GM12872 (cell line): ENCODE results near the gene HNRNPR.

Source experiments
- CTCF ChIP-seq: IDR thresholded peaks from 3 replicates; pipeline ENCODE4 v1.5.1; 2011; ENCODE audit warnings: low read depth, mild to moderate bottlenecking, low read length, moderate library complexity; ENCODE audit not compliant: insufficient read depth

HNRNPR gene

GRCh38 chr1:23274134-23274505 is 70.0 kb downstream of the HNRNPR start:
- no peak for TF ChIP-seq CTCF

GRCh38 chr1:23273450-23274133 is 70.5 kb downstream of the HNRNPR start:
- TF ChIP-seq CTCF = no peak

- TF ChIP-seq CTCF = no peak
These were observed 80.7 kb downstream of the HNRNPR start for GRCh38 chr1:23263380-23263887.
